Ishikawa (cell line): ENCODE results near the gene TUBB2A.

Source experiments
- CEBPB ChIP-seq: IDR thresholded peaks from 2 replicates; pipeline ENCODE4 v1.6.1; 2012
- EGR1 ChIP-seq: IDR thresholded peaks from 2 replicates; pipeline ENCODE4 v1.6.1; 2012
- NFIC ChIP-seq: IDR thresholded peaks from 2 replicates; pipeline ENCODE4 v1.6.1; 2012
- RAD21 ChIP-seq: IDR thresholded peaks from 2 replicates; pipeline ENCODE4 v1.6.1; 2012; ENCODE audit warnings: low read depth
- REST ChIP-seq: IDR thresholded peaks from 2 replicates; pipeline ENCODE4 v1.6.1; 2012; ENCODE audit warnings: low read depth, mild to moderate bottlenecking
- TAF1 ChIP-seq: IDR thresholded peaks from 2 replicates; pipeline ENCODE4 v1.6.1; 2012; ENCODE audit warnings: low read depth, mild to moderate bottlenecking
- TCF12 ChIP-seq: IDR thresholded peaks from 2 replicates; pipeline ENCODE4 v1.6.1; 2012; ENCODE audit warnings: low read depth
- ZBTB7A ChIP-seq: IDR thresholded peaks from 2 replicates; pipeline ENCODE4 v1.6.1; 2012; ENCODE audit warnings: low read depth

- TF ChIP-seq TCF12 (no peak), CEBPB (no peak), EGR1 (no peak), RAD21 (no peak), NFIC (no peak), TAF1 (no peak), REST (no peak), ZBTB7A (no peak)
These were observed 33.4 kb upstream of the TUBB2A start for GRCh38 chr6:3190779-3191178.
